Caco-2 (cell line): ENCODE results near the gene TAF11L4. TPM values are rescaled to one million over a fixed set of nuclear protein-coding genes. Genes with fewer than 3 reads are reported as not detected.
"Not testable (repeated sequence)": the region's sequence is repeated elsewhere in the genome, so short reads cannot be mapped to it uniquely, and the experiment has no call there.

Source experiments
- BruUV-seq: library from RNA; stranded (reverse); fragments of 400-500 nt; replicated peaks from 2 replicates; lab custom pipeline; 2021; lab: Mats Ljungman, UMichigan
- CTCF ChIA-PET: fragments of 300-600 bp; sonication (Branson Sonifier 250); formaldehyde crosslinking; loops from one replicate; lab custom pipeline; 2022; ENCODE audit warnings: antibody characterized with exemption; lab: Charles Lee
- POLR2A ChIA-PET: fragments of 300-600 bp; sonication (Branson Sonifier 250); formaldehyde crosslinking; loops from one replicate; lab custom pipeline; 2022; ENCODE audit warnings: antibody characterized with exemption; lab: Charles Lee
- DNase-seq, 2 experiments: peaks; one replicate each; pipeline versions ENCODE4 v3.0.0 to v3.0.0-alpha.2; 2020 to 2022
- H3K27me3 ChIP-seq: replicated peaks from 2 replicates; pipeline ENCODE4 v1.6.0; 2011; ENCODE audit warnings: low read length; ENCODE audit not compliant: control insufficient read depth, insufficient read depth
- H3K36me3 ChIP-seq: 2 replicates; pipeline ENCODE4 v1.5.1; 2011; ENCODE audit warnings: low read length; ENCODE audit not compliant: control insufficient read depth, insufficient read depth
- H3K4me1 ChIP-seq: fragments of 250-450 bp; sonication (Bioruptor Pico); 2 replicates; pipeline ENCODE4 v1.5.1; 2020; ENCODE audit warnings: mild to moderate bottlenecking
- H3K4me3 ChIP-seq: 2 replicates; pipeline ENCODE4 v1.5.1; 2011; ENCODE audit warnings: low read depth, mild to moderate bottlenecking, control low read depth, low read length
- H3K9me3 ChIP-seq: fragments of 250-450 bp; sonication (Bioruptor Pico); 2 replicates; pipeline ENCODE4 v1.5.1; 2020; ENCODE audit warnings: mild to moderate bottlenecking, moderate library complexity
- H3K27ac Mint-ChIP-seq: one replicate; pipeline ENCODE4 v1.8.0; 2022; ENCODE audit warnings: mixed read lengths; ENCODE audit not compliant: unreplicated experiment
- H3K27me3 Mint-ChIP-seq: one replicate; pipeline ENCODE4 v1.8.0; 2022; ENCODE audit warnings: mixed read lengths; ENCODE audit not compliant: insufficient read depth, unreplicated experiment
- H3K36me3 Mint-ChIP-seq: one replicate; pipeline ENCODE4 v1.8.0; 2022; ENCODE audit warnings: mild to moderate bottlenecking, mixed read lengths; ENCODE audit not compliant: insufficient read depth, unreplicated experiment
- H3K4me1 Mint-ChIP-seq: one replicate; pipeline ENCODE4 v1.8.0; 2022; ENCODE audit warnings: low read depth, mixed read lengths; ENCODE audit not compliant: unreplicated experiment
- H3K4me3 Mint-ChIP-seq: one replicate; pipeline ENCODE4 v1.8.0; 2022; ENCODE audit warnings: mild to moderate bottlenecking, moderate library complexity, mixed read lengths; ENCODE audit not compliant: unreplicated experiment
- H3K9me3 Mint-ChIP-seq: one replicate; pipeline ENCODE4 v1.8.0; 2022; ENCODE audit warnings: mixed read lengths; ENCODE audit not compliant: unreplicated experiment
- intact Hi-C: fragments of 100-400 bp; cut with micrococcal nuclease; formaldehyde crosslinking; loops from one replicate; pipeline ENCODE4 v1.10.0; 2022; ENCODE audit not compliant: unreplicated experiment
- total RNA-seq: library from RNA; stranded (reverse); gene quantifications from 2 replicates; pipeline ENCODE4 v1.2.3, GENCODE V29; 2022

Gene TAF11L4
- total RNA-seq, 1 experiment from 2014 or later: not detected

DNA sequence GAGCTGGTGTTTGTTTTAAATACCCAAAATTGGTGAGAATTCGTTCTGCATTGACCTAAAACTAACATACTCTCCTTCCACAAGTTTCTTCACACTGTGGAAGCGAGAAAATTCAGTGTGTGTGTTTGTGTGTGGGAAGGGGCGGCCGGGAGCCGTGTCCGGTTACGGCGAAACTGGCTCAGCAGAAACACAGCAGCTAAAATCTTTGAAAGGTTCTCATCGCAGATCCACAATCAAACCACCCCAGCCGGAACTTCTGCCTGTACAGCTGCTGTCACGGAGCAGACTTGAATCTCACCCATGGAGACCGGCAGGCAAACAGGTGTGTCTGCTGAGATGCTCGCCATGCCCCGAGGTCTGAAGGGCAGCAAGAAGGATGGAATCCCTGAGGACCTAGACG, 6.8 kb downstream of the TAF11L4 start, which contains the start of gene TAF11L6:
TSS of gene TAF11L6 (plus strand) at position 301 of the 400 bp plus-strand sequence.
- BruUV-seq, CTCF ChIA-PET, H3K4me1 Mint-ChIP-seq, H3K27ac Mint-ChIP-seq, H3K9me3 ChIP-seq, H3K36me3 ChIP-seq, DNase-seq, H3K36me3 Mint-ChIP-seq, H3K4me3 Mint-ChIP-seq, H3K27me3 ChIP-seq, H3K4me1 ChIP-seq, H3K4me3 ChIP-seq, H3K27me3 Mint-ChIP-seq, intact Hi-C loops, POLR2A ChIA-PET, H3K9me3 Mint-ChIP-seq: not testable (repeated sequence)

Other genes starting within 250 kb of the TAF11L4 start
- gene TAF11L2, start 23.6 kb upstream of the TAF11L4 start, total RNA-seq: not detected in 2 replicates
- gene TAF11L3, start 3.4 kb upstream of the TAF11L4 start, total RNA-seq: not detected in 2 replicates
- gene TAF11L5, start 3.4 kb downstream of the TAF11L4 start, total RNA-seq: not detected in 2 replicates
- gene TAF11L6, start 6.9 kb downstream of the TAF11L4 start, total RNA-seq: not detected in 2 replicates
- not detected in 2 replicates for gene TAF11L7, start 64.0 kb downstream of the TAF11L4 start, total RNA-seq
- not detected in 2 replicates for gene TAF11L8, start 69.2 kb downstream of the TAF11L4 start, total RNA-seq
- not detected in 2 replicates for gene TAF11L9, start 72.6 kb downstream of the TAF11L4 start, total RNA-seq
- gene TAF11L10, start 76.0 kb downstream of the TAF11L4 start, total RNA-seq: not detected in 2 replicates
- not detected in 2 replicates for gene TAF11L11, start 82.4 kb downstream of the TAF11L4 start, total RNA-seq
- gene TAF11L12, start 88.6 kb downstream of the TAF11L4 start, total RNA-seq: not detected in 2 replicates
- gene TAF11L13, start 110.3 kb downstream of the TAF11L4 start, total RNA-seq: not detected in 2 replicates
- gene TAF11L14, start 112.7 kb downstream of the TAF11L4 start, total RNA-seq: not detected in 2 replicates